HEK293 (cell line): ENCODE data around the gene HDGF.

Experiments used
- CTCF ChIA-PET: fragments of 350-600 bp; formaldehyde crosslinking; extraction: SDS; loops from one replicate; lab custom pipeline; 2021; ENCODE audit warnings: antibody characterized with exemption; lab: Yijun Ruan, JAX
- POLR2A ChIA-PET: fragments of 300-600 bp; formaldehyde crosslinking; extraction: SDS; loops from one replicate; lab custom pipeline; 2020; ENCODE audit warnings: antibody characterized with exemption, inconsistent platforms; lab: Yijun Ruan, JAX
- H3K27ac ChIP-seq: fragments of 200-500 bp; sonication (Bioruptor generic); 2 replicates; pipeline ENCODE4 v1.5.1; 2014; ENCODE audit warnings: low read depth, low read length, control low read depth, inconsistent platforms; ENCODE audit errors: extremely low read depth
- H3K36me3 ChIP-seq, 2 experiments: fragments of 200-500 bp in 1 of 2; sonication (Bioruptor generic) in 1 of 2; 1 replicate in 1 of 2; 2 replicates in 1 of 2; pipeline ENCODE4 v1.5.1; 2014 to 2017; ENCODE audit warnings: inconsistent platforms in 2 of 2, low read length in 2 of 2; ENCODE audit not compliant: control insufficient read depth in 2 of 2, insufficient read depth in 1 of 2
- H3K4me1 ChIP-seq: fragments of 200-500 bp; sonication (Bioruptor generic); 2 replicates; pipeline ENCODE4 v1.5.1; 2014; ENCODE audit warnings: mild to moderate bottlenecking, low read length, inconsistent platforms; ENCODE audit not compliant: control insufficient read depth, insufficient read depth
- H3K4me3 ChIP-seq: 2 replicates; pipeline ENCODE4 v1.5.1; 2011; ENCODE audit warnings: low read depth, mild to moderate bottlenecking, control low read depth, low read length, moderate library complexity
- H3K9me3 ChIP-seq: fragments of 200-500 bp; sonication (Bioruptor generic); 2 replicates; pipeline ENCODE4 v1.5.1; 2014; ENCODE audit warnings: low read depth, low read length, inconsistent platforms; ENCODE audit not compliant: control insufficient read depth, insufficient read depth
- GLI2 ChIP-seq: fragments of 450-650 bp; formaldehyde crosslinking; IDR thresholded peaks from 2 replicates; pipeline ENCODE4; 2017; ENCODE audit warnings: missing biosample characterization, missing genetic modification characterization, low read depth, borderline replicate concordance
- GLIS1 ChIP-seq: fragments of 450-650 bp; formaldehyde crosslinking; IDR thresholded peaks from 2 replicates; pipeline ENCODE4 v1.5.1; 2016; ENCODE audit warnings: missing biosample characterization, missing genetic modification characterization
- IKZF3 ChIP-seq: fragments of 450-650 bp; IDR thresholded peaks from 2 replicates; pipeline ENCODE4 v1.5.0; 2018; ENCODE audit warnings: missing biosample characterization, mild to moderate bottlenecking, missing genetic modification characterization, moderate library complexity
- INSM2 ChIP-seq: fragments of 450-650 bp; formaldehyde crosslinking; IDR thresholded peaks from 2 replicates; pipeline ENCODE4 v1.5.1; 2016; ENCODE audit warnings: missing biosample characterization, missing genetic modification characterization
- WT1 ChIP-seq: fragments of 450-650 bp; formaldehyde crosslinking; IDR thresholded peaks from 2 replicates; pipeline ENCODE4 v1.5.1; 2016; ENCODE audit warnings: missing biosample characterization, missing genetic modification characterization
- YY2 ChIP-seq: fragments of 450-650 bp; formaldehyde crosslinking; IDR thresholded peaks from 2 replicates; pipeline ENCODE4 v1.5.1; 2016; ENCODE audit warnings: missing biosample characterization, missing genetic modification characterization
- ZBTB11 ChIP-seq: fragments of 450-650 bp; formaldehyde crosslinking; conservative IDR thresholded peaks from 2 replicates; pipeline ENCODE4 v1.5.1; 2016; ENCODE audit warnings: low read depth, missing biosample characterization, missing genetic modification characterization
- ZBTB17 ChIP-seq: fragments of 450-650 bp; formaldehyde crosslinking; IDR thresholded peaks from 2 replicates; pipeline ENCODE4 v1.5.1; 2016; ENCODE audit warnings: missing biosample characterization, missing genetic modification characterization
- ZBTB20 ChIP-seq: fragments of 450-650 bp; formaldehyde crosslinking; IDR thresholded peaks from 2 replicates; pipeline ENCODE4 v1.5.1; 2016; ENCODE audit warnings: missing biosample characterization, missing genetic modification characterization
- ZBTB21 ChIP-seq: fragments of 450-650 bp; formaldehyde crosslinking; IDR thresholded peaks from 2 replicates; pipeline ENCODE4 v1.5.1; 2017; ENCODE audit warnings: missing biosample characterization, missing genetic modification characterization
- ZBTB26 ChIP-seq: fragments of 450-650 bp; formaldehyde crosslinking; optimal IDR thresholded peaks from 2 replicates; pipeline ENCODE3; 2016; ENCODE audit warnings: missing biosample characterization, mild to moderate bottlenecking, missing genetic modification characterization
- ZBTB49 ChIP-seq: fragments of 450-650 bp; formaldehyde crosslinking; IDR thresholded peaks from 2 replicates; pipeline ENCODE4 v1.5.1; 2016; ENCODE audit warnings: missing biosample characterization, missing genetic modification characterization, low read depth
- ZNF138 ChIP-seq: fragments of 450-650 bp; formaldehyde crosslinking; IDR thresholded peaks from 2 replicates; pipeline ENCODE4 v1.5.1; 2016; ENCODE audit warnings: missing biosample characterization, missing genetic modification characterization, borderline replicate concordance
- ZNF146 ChIP-seq: fragments of 450-650 bp; formaldehyde crosslinking; IDR thresholded peaks from 2 replicates; pipeline ENCODE4 v1.5.1; 2016; ENCODE audit warnings: missing biosample characterization, missing genetic modification characterization
- ZNF19 ChIP-seq: fragments of 450-650 bp; formaldehyde crosslinking; IDR thresholded peaks from 2 replicates; pipeline ENCODE4; 2016; ENCODE audit warnings: missing biosample characterization, missing genetic modification characterization, low read depth
- ZNF221 ChIP-seq: fragments of 450-650 bp; formaldehyde crosslinking; IDR thresholded peaks from 2 replicates; pipeline ENCODE4 v1.5.1; 2017; ENCODE audit warnings: missing biosample characterization, missing genetic modification characterization, borderline replicate concordance
- ZNF266 ChIP-seq: fragments of 450-650 bp; formaldehyde crosslinking; IDR thresholded peaks from 2 replicates; pipeline ENCODE4 v1.5.1; 2016; ENCODE audit warnings: missing biosample characterization, missing genetic modification characterization, low read depth
- ZNF341 ChIP-seq: fragments of 450-650 bp; formaldehyde crosslinking; IDR thresholded peaks from 2 replicates; pipeline ENCODE4; 2016; ENCODE audit warnings: low read depth, missing biosample characterization, missing genetic modification characterization
- ZNF362 ChIP-seq: fragments of 450-650 bp; formaldehyde crosslinking; IDR thresholded peaks from 2 replicates; pipeline ENCODE4 v1.5.1; 2016; ENCODE audit warnings: missing biosample characterization, missing genetic modification characterization
- ZNF433 ChIP-seq: fragments of 450-650 bp; formaldehyde crosslinking; IDR thresholded peaks from 2 replicates; pipeline ENCODE4 v1.5.1; 2016; ENCODE audit warnings: missing biosample characterization, missing genetic modification characterization, low read depth
- ZNF544 ChIP-seq: fragments of 450-650 bp; formaldehyde crosslinking; IDR thresholded peaks from 2 replicates; pipeline ENCODE4 v1.5.0; 2017; ENCODE audit warnings: missing biosample characterization, missing genetic modification characterization
- ZNF624 ChIP-seq: fragments of 450-650 bp; formaldehyde crosslinking; IDR thresholded peaks from 2 replicates; pipeline ENCODE4 v1.5.1; 2017; ENCODE audit warnings: missing biosample characterization, missing genetic modification characterization
- ZNF776 ChIP-seq: fragments of 450-650 bp; formaldehyde crosslinking; IDR thresholded peaks from 2 replicates; pipeline ENCODE4 v1.5.0; 2017; ENCODE audit warnings: missing biosample characterization, missing genetic modification characterization, borderline replicate concordance
- ZNF791 ChIP-seq: fragments of 450-650 bp; formaldehyde crosslinking; IDR thresholded peaks from 2 replicates; pipeline ENCODE4 v1.5.1; 2016; ENCODE audit warnings: missing biosample characterization, missing genetic modification characterization

The HDGF gene

GRCh38 chr1:156721535-156721934 is 29.9 kb downstream of the HDGF start (continued):
- TF ChIP-seq INSM2 (tag by site-specific recombination) (no peak), ZNF362 (tag by site-specific recombination) (no peak), ZNF776 (tag by site-specific recombination) (no peak), ZNF624 (no peak), ZNF341 (tag by site-specific recombination) (no peak), ZNF544 (tag by site-specific recombination) (no peak), GLI2 (tag by site-specific recombination) (no peak)

GRCh38 chr1:156721131-156721530 is 30.3 kb downstream of the HDGF start:
- Histone ChIP-seq H3K27ac (no peak overlapping the region), H3K36me3 (peaks cover 7 to 62% of the 10 kb centered on the region in 2 experiments; a peak in 2 of 3 replicates), H3K4me3 (no peak overlapping the region), H3K9me3 (no peaks in the 10 kb centered on the region), H3K4me1 (no peaks in the 10 kb centered on the region)
- ChIA-PET POLR2A (interaction anchor here (0.7 to 1.7 kb wide), 3 partner anchors 20 to 32 kb away, joined by 3 to 10 read pairs (median 4); partner anchors contain the start of genes HDGF and MRPL24), CTCF (interaction anchor here (0.7 to 7.1 kb wide), 10 partner anchors 9 to 207 kb away, joined by 3 to 112 read pairs (median 4); partner anchors contain the start of gene CRABP2)
- TF ChIP-seq ZNF791 (tag by site-specific recombination) (no peak), ZNF138 (tag by site-specific recombination) (no peak), ZBTB21 (tag by site-specific recombination) (no peak)

GRCh38 chr1:156717351-156717750 is 34.1 kb downstream of the HDGF start:
- Histone ChIP-seq H3K4me3 (no peak overlapping the region), H3K4me1 (no peaks in the 10 kb centered on the region), H3K36me3 (peaks cover 3 to 35% of the 10 kb centered on the region in 2 experiments; a peak in 2 of 3 replicates), H3K27ac (no peak overlapping the region), H3K9me3 (no peaks in the 10 kb centered on the region)
- ChIA-PET POLR2A (no interaction called here), CTCF (interaction anchor here (0.6 to 7.1 kb wide), 8 partner anchors 9 to 103 kb away, joined by 3 to 112 read pairs (median 3); partner anchors contain the start of genes CRABP2, HAPLN2 and METTL25B)
- TF ChIP-seq ZBTB49 (tag by site-specific recombination) (no peak), ZBTB20 (tag by site-specific recombination) (no peak), ZNF146 (tag by site-specific recombination) (no peak), ZNF221 (tag by site-specific recombination) (no peak), WT1 (tag by site-specific recombination) (no peak), GLIS1 (tag by site-specific recombination) (no peak), ZBTB26 (tag by site-specific recombination) (no peak), ZBTB11 (no peak), IKZF3 (tag by site-specific recombination) (no peak), ZNF266 (tag by site-specific recombination) (no peak), ZNF433 (no peak), ZBTB17 (tag by site-specific recombination) (no peak), ZNF19 (tag by site-specific recombination) (no peak), GLI2 (tag by site-specific recombination) (no peak), YY2 (tag by site-specific recombination) (no peak)
